ENCODE results near the gene UFM1. TPM values are rescaled to one million over a fixed set of nuclear protein-coding genes. Genes with fewer than 3 reads are reported as not detected.
A peak's percentile ranks its signal among the peaks of the same experiment; 100 is the strongest.
"Not testable (repeated sequence)": the region's sequence is repeated elsewhere in the genome, so short reads cannot be mapped to it uniquely, and the experiment has no call there.

UFM1 gene
- 89.3 TPM for polyA plus RNA-seq (2013)

GRCh38 chr13:38349390-38350113, at the start of gene UFM1:
Gene UFM1 (plus strand): TSS chr13:38349851. CDS start chr13:38349920, 69 bp downstream.
- H3K27me3 ChIP-seq (replicated peaks in 2 of 5; ENCODE audit: control insufficient read depth in 4 of 5, insufficient read depth in 5 of 5, low read length in 4 of 5), result no peaks in the 10 kb centered on the region
- no peaks in the 10 kb centered on the region for H3K9me3 ChIP-seq (ENCODE audit: control extremely low read depth in 1 of 5, control insufficient read depth in 4 of 5, insufficient read depth in 2 of 5, low read depth in 1 of 5, low read length in 4 of 5)
- DNase-seq, result peak; percentile 95 to 98 (median 97)
- peak within 1 kb of the TSS; percentile 97 to 99 for H3K27ac ChIP-seq (ENCODE audit: insufficient read depth in 1 of 2, low read depth in 1 of 2, low read length in 2 of 2, poor library complexity in 1 of 2, severe bottlenecking in 2 of 2)
- ChIA-PET CTCF (interaction anchor here (1.1 to 2.0 kb wide), 5 partner anchors 9 to 68 kb away, joined by 3 to 6 read pairs (median 5); no protein-coding TSS in a partner anchor), POLR2A (interaction anchor here (0.6 kb wide), 1 partner anchor 1780 kb away, joined by 3 read pairs; no protein-coding TSS in a partner anchor)
- peaks cover 0 to 11% (median 4%) of the 10 kb centered on the region in 4 experiments for H3K36me3 ChIP-seq (ENCODE audit: control insufficient read depth in 4 of 4, insufficient read depth in 4 of 4, low read length in 3 of 4)
- H3K4me1 ChIP-seq (ENCODE audit: control extremely low read depth in 1 of 4, control insufficient read depth in 4 of 4, insufficient read depth in 4 of 4, low read length in 3 of 4), result peaks cover 9 to 23% (median 16%) of the 10 kb centered on the region in 4 experiments
- under 1% methylated on average over 34 of the region's 41 CpGs for WGBS (ENCODE audit: insufficient coverage)
- peak within 1 kb of the TSS; percentile 80 to 98 (median 96) for H3K4me3 ChIP-seq (ENCODE audit: control insufficient read depth in 1 of 7, extremely low read depth in 1 of 7, insufficient read depth in 4 of 7, low read depth in 2 of 7, low read length in 6 of 7)

- CTCF ChIA-PET, result no interaction called here
These were observed 48.4 kb upstream of the UFM1 start for GRCh38 chr13:38301236-38301635.

GRCh38 chr13:38303816-38304320, 45.8 kb upstream of the UFM1 start:
- Histone ChIP-seq H3K27me3 (replicated peaks in 2 of 5; ENCODE audit: control insufficient read depth in 4 of 5, insufficient read depth in 5 of 5, low read length in 4 of 5) (no peaks in the 10 kb centered on the region), H3K36me3 (ENCODE audit: control insufficient read depth in 4 of 4, insufficient read depth in 4 of 4, low read length in 3 of 4) (no peaks in the 10 kb centered on the region), H3K27ac (ENCODE audit: insufficient read depth in 1 of 2, low read depth in 1 of 2, low read length in 2 of 2, poor library complexity in 1 of 2, severe bottlenecking in 2 of 2) (no peak overlapping the region), H3K9me3 (ENCODE audit: control extremely low read depth in 1 of 5, control insufficient read depth in 4 of 5, insufficient read depth in 2 of 5, low read depth in 1 of 5, low read length in 4 of 5) (no peaks in the 10 kb centered on the region), H3K4me3 (ENCODE audit: control insufficient read depth in 1 of 7, extremely low read depth in 1 of 7, insufficient read depth in 4 of 7, low read depth in 2 of 7, low read length in 6 of 7) (no peak overlapping the region), H3K4me1 (ENCODE audit: control extremely low read depth in 1 of 4, control insufficient read depth in 4 of 4, insufficient read depth in 4 of 4, low read length in 3 of 4) (no peaks in the 10 kb centered on the region)
- ChIA-PET POLR2A (no interaction called here), CTCF (interaction anchor here (0.8 kb wide), 1 partner anchor 16 kb away, joined by 3 read pairs; no protein-coding TSS in a partner anchor)
- 0% methylated on average over 1 of the region's 2 CpGs for WGBS (ENCODE audit: insufficient coverage)
- no peak for DNase-seq

More at GRCh38 chr13:38301236-38301635, 48.4 kb upstream of the UFM1 start:
- H3K9me3 ChIP-seq (ENCODE audit: control extremely low read depth in 1 of 5, control insufficient read depth in 4 of 5, insufficient read depth in 2 of 5, low read depth in 1 of 5, low read length in 4 of 5), result no peaks in the 10 kb centered on the region
- H3K27me3 ChIP-seq (replicated peaks in 2 of 5; ENCODE audit: control insufficient read depth in 4 of 5, insufficient read depth in 5 of 5, low read length in 4 of 5), result no peaks in the 10 kb centered on the region
- no peaks in the 10 kb centered on the region for H3K4me1 ChIP-seq (ENCODE audit: control extremely low read depth in 1 of 4, control insufficient read depth in 4 of 4, insufficient read depth in 4 of 4, low read length in 3 of 4)
- no peak for DNase-seq
- H3K27ac ChIP-seq (ENCODE audit: insufficient read depth in 1 of 2, low read depth in 1 of 2, low read length in 2 of 2, poor library complexity in 1 of 2, severe bottlenecking in 2 of 2), result no peak overlapping the region
- no CpG with 5 or more reads among the region's 4 CpGs for WGBS (ENCODE audit: insufficient coverage)
- POLR2A ChIA-PET, result no interaction called here
- H3K36me3 ChIP-seq (ENCODE audit: control insufficient read depth in 4 of 4, insufficient read depth in 4 of 4, low read length in 3 of 4), result no peaks in the 10 kb centered on the region
- no peak overlapping the region for H3K4me3 ChIP-seq (ENCODE audit: control insufficient read depth in 1 of 7, extremely low read depth in 1 of 7, insufficient read depth in 4 of 7, low read depth in 2 of 7, low read length in 6 of 7)

- no peaks in the 10 kb centered on the region for H3K27me3 ChIP-seq (replicated peaks in 2 of 5; ENCODE audit: control insufficient read depth in 4 of 5, insufficient read depth in 5 of 5, low read length in 4 of 5)
- ChIA-PET POLR2A (no interaction called here), CTCF (no interaction called here)
- H3K4me1 ChIP-seq (ENCODE audit: control extremely low read depth in 1 of 4, control insufficient read depth in 4 of 4, insufficient read depth in 4 of 4, low read length in 3 of 4), result no peaks in the 10 kb centered on the region
- peaks cover 0 to 3% (median 0%) of the 10 kb centered on the region in 5 experiments for H3K9me3 ChIP-seq (ENCODE audit: control extremely low read depth in 1 of 5, control insufficient read depth in 4 of 5, insufficient read depth in 2 of 5, low read depth in 1 of 5, low read length in 4 of 5)
- no peak overlapping the region for H3K27ac ChIP-seq (ENCODE audit: insufficient read depth in 1 of 2, low read depth in 1 of 2, low read length in 2 of 2, poor library complexity in 1 of 2, severe bottlenecking in 2 of 2)
- H3K4me3 ChIP-seq (ENCODE audit: control insufficient read depth in 1 of 7, extremely low read depth in 1 of 7, insufficient read depth in 4 of 7, low read depth in 2 of 7, low read length in 6 of 7), result no peak overlapping the region
- DNase-seq, result no peak
- 90% methylated on average over 2 of the region's 2 CpGs for WGBS (ENCODE audit: insufficient coverage)
- no peaks in the 10 kb centered on the region for H3K36me3 ChIP-seq (ENCODE audit: control insufficient read depth in 4 of 4, insufficient read depth in 4 of 4, low read length in 3 of 4)
These were observed 40.9 kb upstream of the UFM1 start for GRCh38 chr13:38308736-38309135.

GRCh38 chr13:38309397-38309796, 40.3 kb upstream of the UFM1 start:
- no peak overlapping the region for H3K27ac ChIP-seq (ENCODE audit: insufficient read depth in 1 of 2, low read depth in 1 of 2, low read length in 2 of 2, poor library complexity in 1 of 2, severe bottlenecking in 2 of 2)
- H3K9me3 ChIP-seq (ENCODE audit: control extremely low read depth in 1 of 5, control insufficient read depth in 4 of 5, insufficient read depth in 2 of 5, low read depth in 1 of 5, low read length in 4 of 5), result peaks cover 0 to 3% (median 0%) of the 10 kb centered on the region in 5 experiments
- ChIA-PET CTCF (no interaction called here), POLR2A (no interaction called here)
- H3K4me3 ChIP-seq (ENCODE audit: control insufficient read depth in 1 of 7, extremely low read depth in 1 of 7, insufficient read depth in 4 of 7, low read depth in 2 of 7, low read length in 6 of 7), result no peak overlapping the region
- no peak for DNase-seq
- no peaks in the 10 kb centered on the region for H3K36me3 ChIP-seq (ENCODE audit: control insufficient read depth in 4 of 4, insufficient read depth in 4 of 4, low read length in 3 of 4)
- no peaks in the 10 kb centered on the region for H3K27me3 ChIP-seq (replicated peaks in 2 of 5; ENCODE audit: control insufficient read depth in 4 of 5, insufficient read depth in 5 of 5, low read length in 4 of 5)
- no peaks in the 10 kb centered on the region for H3K4me1 ChIP-seq (ENCODE audit: control extremely low read depth in 1 of 4, control insufficient read depth in 4 of 4, insufficient read depth in 4 of 4, low read length in 3 of 4)

GRCh38 chr13:38311175-38311574, 38.5 kb upstream of the UFM1 start:
- H3K27ac ChIP-seq (ENCODE audit: insufficient read depth in 1 of 2, low read depth in 1 of 2, low read length in 2 of 2, poor library complexity in 1 of 2, severe bottlenecking in 2 of 2); H3K4me3 ChIP-seq (ENCODE audit: control insufficient read depth in 1 of 7, extremely low read depth in 1 of 7, insufficient read depth in 4 of 7, low read depth in 2 of 7, low read length in 6 of 7); H3K27me3 ChIP-seq (replicated peaks in 2 of 5; ENCODE audit: control insufficient read depth in 4 of 5, insufficient read depth in 5 of 5, low read length in 4 of 5); H3K36me3 ChIP-seq (ENCODE audit: control insufficient read depth in 4 of 4, insufficient read depth in 4 of 4, low read length in 3 of 4); H3K9me3 ChIP-seq (ENCODE audit: control extremely low read depth in 1 of 5, control insufficient read depth in 4 of 5, insufficient read depth in 2 of 5, low read depth in 1 of 5, low read length in 4 of 5); DNase-seq; POLR2A ChIA-PET; H3K4me1 ChIP-seq (ENCODE audit: control extremely low read depth in 1 of 4, control insufficient read depth in 4 of 4, insufficient read depth in 4 of 4, low read length in 3 of 4): not testable (repeated sequence)
- CTCF ChIA-PET, result interaction anchor here (1.0 kb wide), 1 partner anchor 100 kb away, joined by 4 read pairs; no protein-coding TSS in a partner anchor
- WGBS (ENCODE audit: insufficient coverage), result 100% methylated on average over 2 of the region's 10 CpGs

- no peaks in the 10 kb centered on the region for H3K4me1 ChIP-seq (ENCODE audit: control extremely low read depth in 1 of 4, control insufficient read depth in 4 of 4, insufficient read depth in 4 of 4, low read length in 3 of 4)
- no peak overlapping the region for H3K27ac ChIP-seq (ENCODE audit: insufficient read depth in 1 of 2, low read depth in 1 of 2, low read length in 2 of 2, poor library complexity in 1 of 2, severe bottlenecking in 2 of 2)
- H3K9me3 ChIP-seq (ENCODE audit: control extremely low read depth in 1 of 5, control insufficient read depth in 4 of 5, insufficient read depth in 2 of 5, low read depth in 1 of 5, low read length in 4 of 5), result no peaks in the 10 kb centered on the region
- no peak overlapping the region for H3K4me3 ChIP-seq (ENCODE audit: control insufficient read depth in 1 of 7, extremely low read depth in 1 of 7, insufficient read depth in 4 of 7, low read depth in 2 of 7, low read length in 6 of 7)
- H3K36me3 ChIP-seq (ENCODE audit: control insufficient read depth in 4 of 4, insufficient read depth in 4 of 4, low read length in 3 of 4), result no peaks in the 10 kb centered on the region
- POLR2A ChIA-PET, result no interaction called here
- DNase-seq, result no peak
- CTCF ChIA-PET, result no interaction called here
- H3K27me3 ChIP-seq (replicated peaks in 2 of 5; ENCODE audit: control insufficient read depth in 4 of 5, insufficient read depth in 5 of 5, low read length in 4 of 5), result no peaks in the 10 kb centered on the region
These were observed 33.5 kb upstream of the UFM1 start for GRCh38 chr13:38316129-38316528.
